Endothelial cell of umbilical vein (primary cell): ENCODE results near the gene ADCY9. TPM values are rescaled to one million over a fixed set of nuclear protein-coding genes. Genes with fewer than 3 reads are reported as not detected.

Experiments used
- BruUV-seq: library from RNA; stranded (reverse); fragments of 400-500 nt; replicated peaks from 2 replicates; lab custom pipeline; 2021; lab: Mats Ljungman, UMichigan
- CTCF ChIA-PET: fragments of 300-600, 350-600 bp; sonication (Branson Sonifier 250); formaldehyde crosslinking; loops from one replicate; lab custom pipeline; 2021; ENCODE audit warnings: antibody characterized with exemption, inconsistent platforms; lab: Charles Lee
- POLR2A ChIA-PET: fragments of 300-600, 350-600 bp; sonication (Branson Sonifier 250); formaldehyde crosslinking; loops from one replicate; lab custom pipeline; 2021; ENCODE audit warnings: antibody characterized with exemption, inconsistent platforms; lab: Charles Lee
- DNase-seq: peaks from one replicate; pipeline ENCODE4 v3.0.0-alpha.2; 2011; ENCODE audit warnings: low read depth, low spot score
- FAIRE-seq: peaks from 2 replicates; lab custom pipeline; 2011; peaks lifted over from hg19 to GRCh38; lab: Jason Lieb, UNC
- H2AFZ ChIP-seq: 2 replicates; pipeline ENCODE4 v1.6.0; 2012; ENCODE audit warnings: low read depth, low read length, control low read depth, inconsistent platforms
- H3K27ac ChIP-seq: 2 replicates; pipeline ENCODE4 v1.5.1; 2011; ENCODE audit warnings: low read depth, mild to moderate bottlenecking, control low read depth, low read length, moderate library complexity; ENCODE audit not compliant: insufficient read depth
- H3K27me3 ChIP-seq, 2 experiments: 2 replicates each; pipeline versions ENCODE4 v1.6.0 to v1.6.1; 2011; ENCODE audit warnings: low read length in 2 of 2, mixed read lengths in 1 of 2; ENCODE audit not compliant: control insufficient read depth in 2 of 2, insufficient read depth in 2 of 2
- H3K36me3 ChIP-seq, 2 experiments: 2 replicates in 1 of 2; 3 replicates in 1 of 2; pipeline ENCODE4 v1.5.1; 2011; ENCODE audit warnings: low read length in 2 of 2, mild to moderate bottlenecking in 1 of 2, moderate library complexity in 1 of 2; ENCODE audit not compliant: control insufficient read depth in 2 of 2, insufficient read depth in 2 of 2; ENCODE audit errors: extremely low read depth in 1 of 2
- H3K4me1 ChIP-seq: 3 replicates; pipeline ENCODE4 v1.5.1; 2011; ENCODE audit warnings: mild to moderate bottlenecking, low read length; ENCODE audit not compliant: control insufficient read depth, insufficient read depth; ENCODE audit errors: extremely low read depth
- H3K4me2 ChIP-seq: 2 replicates; pipeline ENCODE4 v1.6.1; 2011; ENCODE audit warnings: low read length, control low read depth, mixed read lengths; ENCODE audit not compliant: insufficient read depth
- H3K4me3 ChIP-seq, 3 experiments: fragments of 200-600 bp in 1 of 3; sonication (generic), shearing (Covaris generic) in 1 of 3; replicated peaks in 1 of 3; 2 replicates each; pipeline ENCODE4 v1.5.1; 2011 to 2016; ENCODE audit warnings: control low read depth in 3 of 3, low read length in 3 of 3, mild to moderate bottlenecking in 2 of 3, inconsistent platforms in 1 of 3, low read depth in 1 of 3, moderate library complexity in 1 of 3; ENCODE audit not compliant: insufficient read depth in 1 of 3
- H3K79me2 ChIP-seq: 2 replicates; pipeline ENCODE4 v1.6.0; 2012; ENCODE audit warnings: low read length, inconsistent platforms; ENCODE audit not compliant: control insufficient read depth, insufficient read depth
- H3K9ac ChIP-seq: replicated peaks from 2 replicates; pipeline ENCODE3; 2011; ENCODE audit warnings: low read length, control low read depth; ENCODE audit not compliant: insufficient read depth; ENCODE audit errors: extremely low read depth
- H3K9me1 ChIP-seq: replicated peaks from 3 replicates; pipeline ENCODE4 v1.6.0; 2011; ENCODE audit warnings: mild to moderate bottlenecking, low read length; ENCODE audit not compliant: control insufficient read depth, insufficient read depth; ENCODE audit errors: extremely low read depth
- H3K9me3 ChIP-seq: replicated peaks from 2 replicates; pipeline ENCODE4 v1.5.1; 2012; ENCODE audit warnings: low read length, inconsistent platforms; ENCODE audit not compliant: control insufficient read depth, insufficient read depth
- H4K20me1 ChIP-seq: replicated peaks from 2 replicates; pipeline ENCODE3; 2011; ENCODE audit warnings: mild to moderate bottlenecking, low read length; ENCODE audit not compliant: control insufficient read depth, insufficient read depth; ENCODE audit errors: extremely low read depth
- EZH2 ChIP-seq: IDR thresholded peaks from 2 replicates; pipeline ENCODE4 v1.6.1; 2012; ENCODE audit warnings: borderline replicate concordance, low read depth, mild to moderate bottlenecking, moderate library complexity, low read length, inconsistent platforms; ENCODE audit not compliant: severe bottlenecking
- FOS ChIP-seq: IDR thresholded peaks from 2 replicates; pipeline ENCODE4 v1.6.1; 2011; ENCODE audit warnings: mild to moderate bottlenecking, low read length, moderate library complexity, borderline replicate concordance; ENCODE audit not compliant: insufficient read depth
- GATA2 ChIP-seq: IDR thresholded peaks from 2 replicates; pipeline ENCODE4 v1.7.0; 2011; ENCODE audit warnings: low read depth, mild to moderate bottlenecking, moderate library complexity, mixed read lengths, low read length; ENCODE audit not compliant: insufficient read length, insufficient read depth
- JUN ChIP-seq: IDR thresholded peaks from 2 replicates; pipeline ENCODE4 v1.6.1; 2011; ENCODE audit warnings: borderline replicate concordance, low read depth; ENCODE audit not compliant: insufficient read length, insufficient read depth
- MYC ChIP-seq: IDR thresholded peaks from one replicate; pipeline ENCODE4 v1.6.1; 2011; ENCODE audit warnings: mild to moderate bottlenecking, low read depth, low read length
- POLR2A ChIP-seq: IDR thresholded peaks from 2 replicates; pipeline ENCODE4 v1.6.1; 2012; ENCODE audit warnings: low read depth, mild to moderate bottlenecking, control low read depth, low read length
- POLR2AphosphoS5 ChIP-seq: IDR thresholded peaks from 2 replicates; pipeline ENCODE4 v1.6.1; 2012; ENCODE audit warnings: low read depth, mild to moderate bottlenecking, control low read depth, low read length, moderate library complexity; ENCODE audit not compliant: insufficient read depth
- dilution Hi-C: fragments of 300-500 bp; cut with MboI; formaldehyde crosslinking; loops from one replicate; pipeline ENCODE4 v1.15.0; 2019; ENCODE audit warnings: low sequenced_read_pairs; ENCODE audit not compliant: extremely low pct_ligation_motif_present
- intact Hi-C: fragments of 100-400 bp; cut with micrococcal nuclease; formaldehyde crosslinking; loops from one replicate; pipeline ENCODE4 v1.10.0; 2022
- polyA plus RNA-seq, 4 experiments: library from polyadenylated mRNA; depleted of rRNA in 3 of 4; stranded (reverse) in 3 of 4; unstranded in 1 of 4; fragments of >200 nt; gene quantifications; 2 replicates each; pipeline versions ENCODE4 v1.2.1 to v1.2.3, GENCODE V29; 2011 to 2012; ENCODE audit warnings: missing spikeins in 1 of 4
- total RNA-seq: library from RNA; stranded (reverse); gene quantifications from 2 replicates; pipeline ENCODE4 v1.2.3, GENCODE V29; 2021
- TF ChIP-seq, protein P1 (sequence below): IDR thresholded peaks from 2 replicates; pipeline ENCODE4 v1.6.1; 2011; ENCODE audit not compliant: insufficient read depth, insufficient read length
- TF ChIP-seq, protein P2 (sequence below), 2 donors: IDR thresholded peaks; 1 replicate in 1 of 2; 2 replicates in 1 of 2; pipeline ENCODE4 v1.5.1; 2011; ENCODE audit warnings: low read length in 2 of 2, mild to moderate bottlenecking in 2 of 2, moderate library complexity in 2 of 2, control low read depth in 1 of 2, inconsistent platforms in 1 of 2, low read depth in 1 of 2; ENCODE audit not compliant: insufficient read depth in 1 of 2; ENCODE audit errors: extremely low read depth in 1 of 2

The ADCY9 gene
- total and polyA plus RNA-seq, 2 donors (not counting 3 experiments of a cell fraction or from before 2014, with no cell fraction given), result 6.8 to 14.0 TPM

DNA sequence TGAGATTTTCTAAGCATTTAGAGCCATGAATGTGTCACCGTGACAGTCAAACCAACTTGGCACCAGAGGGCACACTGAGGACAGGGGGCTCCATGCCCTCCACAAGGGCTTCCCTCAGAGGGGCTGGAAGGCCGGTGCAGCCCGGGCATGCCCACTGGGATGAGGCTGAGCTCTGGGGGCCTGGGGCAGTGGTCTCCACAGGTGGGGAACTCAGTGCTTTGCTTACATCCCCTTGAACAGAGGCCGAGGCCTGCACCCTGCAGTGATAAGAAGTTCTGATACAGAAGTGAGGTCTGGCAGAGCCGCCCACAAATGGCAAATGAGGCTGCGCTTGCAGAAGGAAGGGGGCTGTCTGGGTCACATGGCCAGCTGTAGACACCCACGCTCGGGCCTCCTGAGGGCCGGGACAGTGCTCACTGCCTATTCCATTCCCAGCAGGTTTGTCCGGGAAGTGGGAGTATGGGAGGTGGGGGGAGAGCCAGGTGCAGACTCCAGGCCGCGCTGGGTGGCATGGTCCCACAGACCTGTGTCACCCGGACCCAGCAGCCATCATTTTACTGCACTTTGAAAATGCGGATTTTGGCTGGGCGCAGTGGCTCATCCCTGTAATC, 118.9 kb downstream of the ADCY9 start:
- H3K79me2 ChIP-seq, result no peaks in the 10 kb centered on the region
- H3K4me1 ChIP-seq, result no peaks in the 10 kb centered on the region
- H3K27me3 ChIP-seq, result no peaks in the 10 kb centered on the region
- no peak overlapping the region for H3K4me2 ChIP-seq
- intact Hi-C loops (no loop called here), dilution Hi-C loops (no loop called here)
- no peaks in the 10 kb centered on the region for H3K9me3 ChIP-seq
- ChIA-PET POLR2A (no interaction called here), CTCF (interaction anchor here (1.2 to 2.3 kb wide), 2 partner anchors 14 to 256 kb away, joined by 5 to 14 read pairs; no protein-coding TSS in a partner anchor)
- no peaks in the 10 kb centered on the region for H3K36me3 ChIP-seq
- no peak for TF ChIP-seq GATA2
- TF ChIP-seq POLR2AphosphoS5, result no peak
- TF ChIP-seq POLR2A, result no peak
- no peak for TF ChIP-seq FOS
- TF ChIP-seq, protein P1, sequence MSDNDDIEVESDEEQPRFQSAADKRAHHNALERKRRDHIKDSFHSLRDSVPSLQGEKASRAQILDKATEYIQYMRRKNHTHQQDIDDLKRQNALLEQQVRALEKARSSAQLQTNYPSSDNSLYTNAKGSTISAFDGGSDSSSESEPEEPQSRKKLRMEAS, result no peak
- TF ChIP-seq, protein P2, sequence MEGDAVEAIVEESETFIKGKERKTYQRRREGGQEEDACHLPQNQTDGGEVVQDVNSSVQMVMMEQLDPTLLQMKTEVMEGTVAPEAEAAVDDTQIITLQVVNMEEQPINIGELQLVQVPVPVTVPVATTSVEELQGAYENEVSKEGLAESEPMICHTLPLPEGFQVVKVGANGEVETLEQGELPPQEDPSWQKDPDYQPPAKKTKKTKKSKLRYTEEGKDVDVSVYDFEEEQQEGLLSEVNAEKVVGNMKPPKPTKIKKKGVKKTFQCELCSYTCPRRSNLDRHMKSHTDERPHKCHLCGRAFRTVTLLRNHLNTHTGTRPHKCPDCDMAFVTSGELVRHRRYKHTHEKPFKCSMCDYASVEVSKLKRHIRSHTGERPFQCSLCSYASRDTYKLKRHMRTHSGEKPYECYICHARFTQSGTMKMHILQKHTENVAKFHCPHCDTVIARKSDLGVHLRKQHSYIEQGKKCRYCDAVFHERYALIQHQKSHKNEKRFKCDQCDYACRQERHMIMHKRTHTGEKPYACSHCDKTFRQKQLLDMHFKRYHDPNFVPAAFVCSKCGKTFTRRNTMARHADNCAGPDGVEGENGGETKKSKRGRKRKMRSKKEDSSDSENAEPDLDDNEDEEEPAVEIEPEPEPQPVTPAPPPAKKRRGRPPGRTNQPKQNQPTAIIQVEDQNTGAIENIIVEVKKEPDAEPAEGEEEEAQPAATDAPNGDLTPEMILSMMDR (IDR thresholded peaks at IDR 0.05; ENCODE audit: extremely low read depth in 1 of 2, insufficient read depth in 1 of 2, low read depth in 1 of 2, low read length in 2 of 2), result no peak
- no peak for TF ChIP-seq EZH2
- TF ChIP-seq MYC, result no peak
- no peak for TF ChIP-seq JUN
- H3K9ac ChIP-seq, result no peak overlapping the region
- no TSS peak for BruUV-seq
- no peak overlapping the region for H3K27ac ChIP-seq
- no peaks in the 10 kb centered on the region for H3K9me1 ChIP-seq
- no peaks in the 10 kb centered on the region for H4K20me1 ChIP-seq
- no peak overlapping the region for H3K4me3 ChIP-seq
- DNase-seq (no peak), FAIRE-seq (no peak)
- H2AFZ ChIP-seq, result no peak overlapping the region
